Measurements from ENCODE around the gene IFNE. TPM values are rescaled to one million over a fixed set of nuclear protein-coding genes. Genes with fewer than 3 reads are reported as not detected.

IFNE gene
- total and polyA plus RNA-seq, 7 donors, result not detected

- intact Hi-C loops (cut with DNase I), result loop anchor here in 1 of 2 donors (1.0 kb wide), 1 partner anchor 15 kb away; no protein-coding TSS in a partner anchor
- H3K4me1 ChIP-seq, result no peaks in the 10 kb centered on the region
- 71 to 89% (median 80%) methylated on average over 5 of the region's 5 CpGs for WGBS, 3 donors
- ATAC-seq (no peak), DNase-seq (no peak)
- TF ChIP-seq, protein P1, sequence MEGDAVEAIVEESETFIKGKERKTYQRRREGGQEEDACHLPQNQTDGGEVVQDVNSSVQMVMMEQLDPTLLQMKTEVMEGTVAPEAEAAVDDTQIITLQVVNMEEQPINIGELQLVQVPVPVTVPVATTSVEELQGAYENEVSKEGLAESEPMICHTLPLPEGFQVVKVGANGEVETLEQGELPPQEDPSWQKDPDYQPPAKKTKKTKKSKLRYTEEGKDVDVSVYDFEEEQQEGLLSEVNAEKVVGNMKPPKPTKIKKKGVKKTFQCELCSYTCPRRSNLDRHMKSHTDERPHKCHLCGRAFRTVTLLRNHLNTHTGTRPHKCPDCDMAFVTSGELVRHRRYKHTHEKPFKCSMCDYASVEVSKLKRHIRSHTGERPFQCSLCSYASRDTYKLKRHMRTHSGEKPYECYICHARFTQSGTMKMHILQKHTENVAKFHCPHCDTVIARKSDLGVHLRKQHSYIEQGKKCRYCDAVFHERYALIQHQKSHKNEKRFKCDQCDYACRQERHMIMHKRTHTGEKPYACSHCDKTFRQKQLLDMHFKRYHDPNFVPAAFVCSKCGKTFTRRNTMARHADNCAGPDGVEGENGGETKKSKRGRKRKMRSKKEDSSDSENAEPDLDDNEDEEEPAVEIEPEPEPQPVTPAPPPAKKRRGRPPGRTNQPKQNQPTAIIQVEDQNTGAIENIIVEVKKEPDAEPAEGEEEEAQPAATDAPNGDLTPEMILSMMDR (IDR thresholded peaks at IDR 0.05), result no peak
- H3K36me3 ChIP-seq (ENCODE audit: insufficient read depth in 1 of 2, low read depth in 1 of 2), result no peaks in the 10 kb centered on the region
- H3K27ac ChIP-seq, result no peak overlapping the region
- no peaks in the 10 kb centered on the region for H3K9me3 ChIP-seq
- H3K27me3 ChIP-seq (ENCODE audit: insufficient read depth in 3 of 3, low read length in 2 of 3), result no peaks in the 10 kb centered on the region
- no peak overlapping the region for H3K4me3 ChIP-seq
Observed at GRCh38 chr9:21520501-21521228, 38.6 kb upstream of the IFNE start.

- H3K36me3 ChIP-seq (ENCODE audit: insufficient read depth in 1 of 2, low read depth in 1 of 2), result no peaks in the 10 kb centered on the region
- no peaks in the 10 kb centered on the region for H3K27me3 ChIP-seq (ENCODE audit: insufficient read depth in 3 of 3, low read length in 2 of 3)
- 86 to 92% (median 87%) methylated on average over 2 of the region's 2 CpGs for WGBS, 3 donors
- DNase-seq (no peak), ATAC-seq (no peak)
- TF ChIP-seq, protein P1 (IDR thresholded peaks at IDR 0.05), result no peak
- H3K4me1 ChIP-seq, result no peaks in the 10 kb centered on the region
- intact Hi-C loops (cut with DNase I), result no loop called here
- no peak overlapping the region for H3K4me3 ChIP-seq
- H3K9me3 ChIP-seq, result no peaks in the 10 kb centered on the region
- H3K27ac ChIP-seq, result no peak overlapping the region
Observed at GRCh38 chr9:21519855-21520434, 37.8 kb upstream of the IFNE start.

- no peaks in the 10 kb centered on the region for H3K9me3 ChIP-seq
- no peak overlapping the region for H3K27ac ChIP-seq
- intact Hi-C loops (cut with DNase I), result no loop called here
- H3K4me3 ChIP-seq, result no peak overlapping the region
- DNase-seq (no peak), ATAC-seq (no peak)
- TF ChIP-seq, protein P1 (IDR thresholded peaks at IDR 0.05), result no peak
- no peaks in the 10 kb centered on the region for H3K36me3 ChIP-seq (ENCODE audit: insufficient read depth in 1 of 2, low read depth in 1 of 2)
- no peaks in the 10 kb centered on the region for H3K4me1 ChIP-seq
- WGBS, 3 donors, result 79 to 81% (median 80%) methylated on average over 3 of the region's 3 CpGs
- no peaks in the 10 kb centered on the region for H3K27me3 ChIP-seq (ENCODE audit: insufficient read depth in 3 of 3, low read length in 2 of 3)
Observed at GRCh38 chr9:21516796-21517195, 34.7 kb upstream of the IFNE start.

DNA sequence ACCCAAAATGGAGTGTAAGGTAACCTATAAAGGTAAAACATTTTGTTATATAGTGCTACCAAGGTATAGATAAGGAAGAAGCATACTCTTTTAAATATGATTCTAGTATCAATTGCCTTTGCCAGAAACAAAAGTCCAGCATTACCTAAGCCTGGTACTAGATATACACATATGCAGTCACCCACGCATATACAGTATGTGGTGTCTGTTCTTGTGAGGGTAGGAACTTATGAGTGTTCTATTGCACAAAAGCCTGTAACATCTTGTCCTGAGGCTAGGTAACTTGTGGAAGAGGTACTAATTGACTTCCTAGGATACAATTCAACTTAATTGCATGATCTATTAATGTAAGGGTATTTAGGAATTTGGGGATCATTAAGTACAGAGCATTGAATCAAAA is 31.3 kb upstream of the IFNE start:
- Histone ChIP-seq H3K9me3 (no peaks in the 10 kb centered on the region), H3K27me3 (ENCODE audit: insufficient read depth in 3 of 3, low read length in 2 of 3) (no peaks in the 10 kb centered on the region), H3K27ac (no peak overlapping the region), H3K36me3 (ENCODE audit: insufficient read depth in 1 of 2, low read depth in 1 of 2) (no peaks in the 10 kb centered on the region), H3K4me1 (no peaks in the 10 kb centered on the region), H3K4me3 (no peak overlapping the region)
- ATAC-seq (no peak), DNase-seq (no peak)
- WGBS, 3 donors, result 93 to 94% (median 93%) methylated on average over 1 of the region's 1 CpG
- TF ChIP-seq, protein P1 (IDR thresholded peaks at IDR 0.05), result no peak
- intact Hi-C loops (cut with DNase I), result no loop called here
